B cell (primary cell): ENCODE data around the gene CIAO2A. TPM values are rescaled to one million over a fixed set of nuclear protein-coding genes. Genes with fewer than 3 reads are reported as not detected.
"Not testable (repeated sequence)": the region's sequence is repeated elsewhere in the genome, so short reads cannot be mapped to it uniquely, and the experiment has no call there.

Experiments
- ATAC-seq: fragments of 200-7000 bp; cut with Tn5 transposase; one replicate; pipeline ENCODE4 v1.10.0; 2021; ENCODE audit warnings: low read depth, mild to moderate bottlenecking, moderate number of reproducible peaks, moderate library complexity
- CTCF ChIA-PET: fragments of 350-600 bp; sonication (Branson Sonifier 250); formaldehyde crosslinking; loops from one replicate; lab custom pipeline; 2021; ENCODE audit warnings: antibody characterized with exemption, inconsistent platforms; lab: Charles Lee
- POLR2A ChIA-PET: fragments of 350-600 bp; sonication (Branson Sonifier 250); formaldehyde crosslinking; loops from one replicate; lab custom pipeline; 2021; ENCODE audit warnings: antibody characterized with exemption; lab: Charles Lee
- DNase-seq: peaks from one replicate; pipeline ENCODE4 v3.0.0; 2013
- H2AFZ ChIP-seq: 2 replicates; pipeline ENCODE4 v1.6.1; 2012; ENCODE audit warnings: mild to moderate bottlenecking, low read depth, low read length; ENCODE audit not compliant: insufficient read depth, poor library complexity, severe bottlenecking
- H3K27ac ChIP-seq, 2 donors: 1 replicate in 1 of 2; 2 replicates in 1 of 2; pipeline ENCODE4 v1.5.1; 2012 to 2013; ENCODE audit warnings: low read length in 2 of 2, mild to moderate bottlenecking in 2 of 2, moderate library complexity in 1 of 2
- H3K27me3 ChIP-seq, 4 experiments: fragments of 200-600 bp in 1 of 4; sonication (generic) in 1 of 4; replicated peaks in 1 of 4; 1 replicate in 2 of 4; 2 replicates in 2 of 4; pipeline versions ENCODE4 v1.6.1 to v1.7.0; 2013 to 2016; ENCODE audit warnings: low read length in 3 of 4, mild to moderate bottlenecking in 2 of 4, mixed read lengths in 1 of 4, moderate library complexity in 1 of 4; ENCODE audit not compliant: insufficient read depth in 4 of 4, control insufficient read depth in 3 of 4; ENCODE audit errors: control extremely low read depth in 1 of 4
- H3K36me3 ChIP-seq, 2 experiments: replicated peaks in 1 of 2; 1 replicate in 1 of 2; 2 replicates in 1 of 2; pipeline versions ENCODE4 v1.6.1 to v1.7.1; 2013; ENCODE audit warnings: low read length in 1 of 2; ENCODE audit not compliant: insufficient read depth in 2 of 2, control insufficient read depth in 1 of 2; ENCODE audit errors: control extremely low read depth in 1 of 2, extremely low read depth in 1 of 2
- H3K4me1 ChIP-seq, 2 donors: fragments of 200-600 bp in 1 of 2; sonication (generic) in 1 of 2; 1 replicate in 1 of 2; 2 replicates in 1 of 2; pipeline versions ENCODE4 v1.5.1 to v1.6.1; 2013 to 2017; ENCODE audit warnings: low read length in 2 of 2; ENCODE audit not compliant: control insufficient read depth in 2 of 2, insufficient read depth in 2 of 2
- H3K4me2 ChIP-seq: replicated peaks from 2 replicates; pipeline ENCODE3; 2012; ENCODE audit warnings: mild to moderate bottlenecking, low read depth, low read length; ENCODE audit not compliant: poor library complexity, severe bottlenecking
- H3K4me3 ChIP-seq, 5 experiments: fragments of 200-600 bp in 1 of 5; sonication (generic) in 1 of 5; 1 replicate in 3 of 5; 2 replicates in 2 of 5; pipeline versions ENCODE4 v1.5.1 to v1.7.0; 2011 to 2016; ENCODE audit warnings: low read length in 4 of 5, mild to moderate bottlenecking in 4 of 5, low read depth in 2 of 5, control low read depth in 1 of 5, moderate library complexity in 1 of 5; ENCODE audit not compliant: insufficient read depth in 1 of 5; ENCODE audit errors: control extremely low read depth in 1 of 5, extremely low read depth in 1 of 5
- H3K79me2 ChIP-seq: fragments of 200-600 bp; sonication (generic); one replicate; pipeline ENCODE4 v1.6.0; 2016; ENCODE audit warnings: low read length; ENCODE audit not compliant: control insufficient read depth, insufficient read depth
- H3K9ac ChIP-seq: fragments of 200-600 bp; sonication (generic); 2 replicates; pipeline ENCODE4 v1.6.1; 2017; ENCODE audit warnings: mild to moderate bottlenecking, low read length, moderate library complexity
- H3K9me3 ChIP-seq, 3 donors: one replicate each; pipeline versions ENCODE4 v1.6.1 to v1.7.1; 2013; ENCODE audit warnings: low read length in 2 of 3; ENCODE audit not compliant: control insufficient read depth in 2 of 3, insufficient read depth in 1 of 3; ENCODE audit errors: control extremely low read depth in 1 of 3
- H4K20me1 ChIP-seq: 2 replicates; pipeline ENCODE4 v1.6.0; 2012; ENCODE audit warnings: mild to moderate bottlenecking, low read length; ENCODE audit not compliant: insufficient read depth, control insufficient read depth, poor library complexity, severe bottlenecking
- H3K27ac Mint-ChIP-seq: one replicate; pipeline ENCODE4 v1.8.0; 2021; ENCODE audit warnings: mixed read lengths
- H3K27me3 Mint-ChIP-seq: one replicate; pipeline ENCODE4 v1.8.0; 2021; ENCODE audit warnings: mixed read lengths
- H3K4me1 Mint-ChIP-seq: one replicate; pipeline ENCODE4 v1.8.0; 2021; ENCODE audit warnings: mixed read lengths
- H3K4me3 Mint-ChIP-seq: one replicate; pipeline ENCODE4 v1.8.0; 2021; ENCODE audit warnings: mixed read lengths
- H3K9me3 Mint-ChIP-seq: one replicate; pipeline ENCODE4 v1.8.0; 2022; ENCODE audit warnings: mixed read lengths; ENCODE audit not compliant: insufficient read depth
- CTCF ChIP-seq: fragments of 200-600 bp; IDR thresholded peaks from one replicate; pipeline ENCODE4 v1.8.0; 2022; ENCODE audit warnings: antibody characterized with exemption, mild to moderate bottlenecking
- EZH2 ChIP-seq: IDR thresholded peaks from 2 replicates; pipeline ENCODE4 v1.6.1; 2012; ENCODE audit warnings: borderline replicate concordance, low read depth, mild to moderate bottlenecking, moderate library complexity, low read length; ENCODE audit not compliant: insufficient read depth, poor library complexity, severe bottlenecking
- WGBS: methylation state at CpG from one replicate; pipeline ENCODE4 v1.1.5; 2013; ENCODE audit warnings: missing lambda C conversion rate; ENCODE audit not compliant: insufficient coverage; 5-methylcytosine and 5-hydroxymethylcytosine counted together
- intact Hi-C: fragments of 100-400 bp; cut with micrococcal nuclease; formaldehyde crosslinking; loops from one replicate; pipeline ENCODE4 v1.10.0; 2022
- polyA plus RNA-seq: library from polyadenylated mRNA; depleted of rRNA; stranded (reverse); fragments of >200 nt; gene quantifications from 2 replicates; pipeline ENCODE4 v1.2.3, GENCODE V29; 2012
- total RNA-seq, 2 donors: library from RNA; stranded (reverse); fragments of 120-200 nt in 1 of 2; gene quantifications; 1 replicate in 1 of 2; 2 replicates in 1 of 2; pipeline versions ENCODE4 v1.2.3 to v1.2.4, GENCODE V29; 2013 to 2022

Gene CIAO2A
- total and polyA plus RNA-seq, 2 donors (not counting 1 experiment from before 2014, with no cell fraction given) = 68.2 to 71.5 TPM

DNA sequence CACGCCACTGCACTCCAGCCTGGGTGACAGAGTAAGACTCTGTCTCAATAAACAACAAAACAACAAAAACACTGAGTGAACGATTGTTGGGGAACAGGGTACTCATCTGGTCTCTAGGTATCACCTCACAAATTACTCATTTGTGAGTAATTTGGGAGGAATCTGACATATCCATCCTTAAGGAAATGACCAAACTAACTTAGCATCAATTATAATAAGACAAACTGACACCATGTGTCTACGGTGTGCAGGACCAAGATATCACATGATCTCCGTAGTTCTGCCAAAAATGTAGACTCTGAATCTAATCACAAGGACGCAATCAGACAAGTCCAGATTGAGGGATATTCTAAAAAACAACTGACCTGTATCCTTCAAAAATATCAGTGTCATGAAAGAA, 35.4 kb downstream of the CIAO2A start:
- Mint-ChIP-seq H3K27me3 (no peaks in the 10 kb centered on the region), H3K4me1 (no peaks in the 10 kb centered on the region), H3K27ac (no peak overlapping the region), H3K9me3 (no peaks in the 10 kb centered on the region), H3K4me3 (no peak overlapping the region)
- Histone ChIP-seq H3K4me2 (no peak overlapping the region), H3K4me3 (no peak overlapping the region), H3K9ac (no peak overlapping the region), H3K27ac (no peak overlapping the region), H3K27me3 (no peaks in the 10 kb centered on the region), H3K79me2 (no peaks in the 10 kb centered on the region), H3K4me1 (no peaks in the 10 kb centered on the region), H2AFZ (no peak overlapping the region), H3K9me3 (peaks cover 0 to 8% (median 0%) of the 10 kb centered on the region in 3 donors), H3K36me3 (no peaks in the 10 kb centered on the region), H4K20me1 (no peaks in the 10 kb centered on the region)
- ATAC-seq = no peak
- ChIA-PET CTCF (no interaction called here), POLR2A (no interaction called here)
- 83% methylated on average over 1 of the region's 5 CpGs for WGBS
- TF ChIP-seq CTCF = no peak
- no peak for TF ChIP-seq EZH2
- intact Hi-C loops = no loop called here
- no peak for DNase-seq

GRCh38 chr15:64053674-64054073, 40.0 kb downstream of the CIAO2A start:
- H3K4me2 ChIP-seq, H3K79me2 ChIP-seq, POLR2A ChIA-PET, DNase-seq, H2AFZ ChIP-seq, H3K4me3 ChIP-seq, H4K20me1 ChIP-seq, H3K27ac Mint-ChIP-seq, H3K4me3 Mint-ChIP-seq, H3K9me3 ChIP-seq, H3K27me3 ChIP-seq, ATAC-seq, H3K36me3 ChIP-seq, H3K27ac ChIP-seq, H3K9me3 Mint-ChIP-seq, H3K9ac ChIP-seq, intact Hi-C loops, H3K27me3 Mint-ChIP-seq: not testable (repeated sequence)
- peaks cover 11% of the 10 kb centered on the region for H3K4me1 Mint-ChIP-seq
- peaks cover 14 to 22% of the 10 kb centered on the region in 2 donors for H3K4me1 ChIP-seq
- 85% methylated on average over 6 of the region's 12 CpGs for WGBS
- CTCF ChIA-PET = interaction anchor here (0.6 to 1.4 kb wide), 3 partner anchors 17 to 119 kb away, joined by 3 to 4 read pairs (median 3); no protein-coding TSS in a partner anchor
